Muscle of leg (tissue), 11 donors: Measurements from ENCODE around the gene MRPS34. TPM values are rescaled to one million over a fixed set of nuclear protein-coding genes. Genes with fewer than 3 reads are reported as not detected.
"Not testable (repeated sequence)": the region's sequence is repeated elsewhere in the genome, so short reads cannot be mapped to it uniquely, and the experiment has no call there.

ENCODE experiments used
- DNase-seq: peaks from one replicate; pipeline ENCODE4 v3.0.0; 2013
- H3K27ac ChIP-seq: one replicate; pipeline ENCODE4 v1.5.1; 2013; ENCODE audit warnings: mild to moderate bottlenecking, low read length, control low read depth
- H3K27me3 ChIP-seq: one replicate; pipeline ENCODE4 v1.6.1; 2013; ENCODE audit warnings: low read length; ENCODE audit not compliant: control insufficient read depth, insufficient read depth
- H3K36me3 ChIP-seq: one replicate; pipeline ENCODE4 v1.6.1; 2013; ENCODE audit warnings: low read length; ENCODE audit not compliant: control insufficient read depth, insufficient read depth
- H3K4me1 ChIP-seq: one replicate; pipeline ENCODE4 v1.6.1; 2013; ENCODE audit warnings: low read length; ENCODE audit not compliant: control insufficient read depth, insufficient read depth
- H3K4me3 ChIP-seq: one replicate; pipeline ENCODE4 v1.5.1; 2013; ENCODE audit warnings: low read length, control low read depth
- H3K9me3 ChIP-seq: replicated peaks from 2 replicates; pipeline ENCODE4 v1.6.1; 2013; ENCODE audit warnings: low read depth, low read length; ENCODE audit not compliant: control insufficient read depth
- WGBS: methylation state at CpG from one replicate; pipeline ENCODE4 v1.1.5; 2013; ENCODE audit warnings: missing lambda C conversion rate; ENCODE audit not compliant: insufficient coverage; 5-methylcytosine and 5-hydroxymethylcytosine counted together
- polyA plus RNA-seq, 8 donors: library from polyadenylated mRNA; unstranded; fragments of 120-200 nt; gene quantifications; one replicate each; pipeline versions ENCODE4 v1.2.1 to v1.2.3, GENCODE V29; 2013; ENCODE audit warnings: inconsistent platforms in 1 of 8, low replicate concordance in 1 of 8; ENCODE audit not compliant: insufficient read length in 8 of 8, insufficient read depth in 1 of 8
- total RNA-seq: library from RNA; stranded (reverse); fragments of 120-200 nt; gene quantifications from one replicate; pipeline ENCODE4 v1.2.4, GENCODE V29; 2013

MRPS34 gene
- total and polyA plus RNA-seq, 9 donors = 44.7 to 57.8 (median 49.6) TPM

- Histone ChIP-seq H3K27me3 (no peaks in the 10 kb centered on the region), H3K36me3 (peaks cover 67% of the 10 kb centered on the region), H3K4me3 (no peak overlapping the region), H3K4me1 (no peaks in the 10 kb centered on the region), H3K27ac (no peak overlapping the region), H3K9me3 (no peaks in the 10 kb centered on the region)
- WGBS = 90% methylated on average over 15 of the region's 24 CpGs
- DNase-seq = no peak
Observed at GRCh38 chr16:1744338-1744840, 28.5 kb downstream of the MRPS34 start.

- no peak overlapping the region for H3K27ac ChIP-seq
- H3K36me3 ChIP-seq = peaks cover 60% of the 10 kb centered on the region
- WGBS = 85% methylated on average over 24 of the region's 32 CpGs
- no peak overlapping the region for H3K4me3 ChIP-seq
- no peaks in the 10 kb centered on the region for H3K27me3 ChIP-seq
- DNase-seq = no peak
- no peaks in the 10 kb centered on the region for H3K4me1 ChIP-seq
- H3K9me3 ChIP-seq = no peaks in the 10 kb centered on the region
Observed at GRCh38 chr16:1743376-1744337, 29.3 kb downstream of the MRPS34 start.

GRCh38 chr16:1741553-1742165 is 31.3 kb downstream of the MRPS34 start:
- peaks cover 41% of the 10 kb centered on the region for H3K36me3 ChIP-seq
- DNase-seq = no peak
- no peak overlapping the region for H3K27ac ChIP-seq
- H3K9me3 ChIP-seq = no peaks in the 10 kb centered on the region
- H3K4me1 ChIP-seq = no peaks in the 10 kb centered on the region
- H3K27me3 ChIP-seq = no peaks in the 10 kb centered on the region
- H3K4me3 ChIP-seq = no peak overlapping the region
- WGBS = 90% methylated on average over 17 of the region's 19 CpGs

GRCh38 chr16:1740781-1741490 is 32.0 kb downstream of the MRPS34 start:
- Histone ChIP-seq H3K36me3 (peaks cover 37% of the 10 kb centered on the region), H3K27ac (no peak overlapping the region), H3K9me3 (no peaks in the 10 kb centered on the region), H3K4me1 (no peaks in the 10 kb centered on the region), H3K4me3 (no peak overlapping the region), H3K27me3 (no peaks in the 10 kb centered on the region)
- no peak for DNase-seq
- 87% methylated on average over 27 of the region's 30 CpGs for WGBS

GRCh38 chr16:1740234-1740633 is 32.7 kb downstream of the MRPS34 start:
- Histone ChIP-seq H3K9me3 (no peaks in the 10 kb centered on the region), H3K27ac (no peak overlapping the region), H3K27me3 (no peaks in the 10 kb centered on the region), H3K4me3 (no peak overlapping the region), H3K36me3 (peaks cover 30% of the 10 kb centered on the region), H3K4me1 (no peaks in the 10 kb centered on the region)
- no peak for DNase-seq
- 97% methylated on average over 33 of the region's 33 CpGs for WGBS

GRCh38 chr16:1734816-1735215 is 38.1 kb downstream of the MRPS34 start:
- DNase-seq = no peak
- Histone ChIP-seq H3K27me3 (no peaks in the 10 kb centered on the region), H3K36me3 (peaks cover 43% of the 10 kb centered on the region), H3K9me3 (no peaks in the 10 kb centered on the region), H3K4me1 (no peaks in the 10 kb centered on the region), H3K27ac (no peak overlapping the region), H3K4me3 (no peak overlapping the region)
- 97% methylated on average over 21 of the region's 22 CpGs for WGBS

- Histone ChIP-seq H3K4me3 (no peak overlapping the region), H3K36me3 (peaks cover 48% of the 10 kb centered on the region), H3K27me3 (no peaks in the 10 kb centered on the region), H3K27ac (no peak overlapping the region), H3K9me3 (no peaks in the 10 kb centered on the region), H3K4me1 (no peaks in the 10 kb centered on the region)
- 93% methylated on average over 17 of the region's 22 CpGs for WGBS
- DNase-seq = no peak
Observed at GRCh38 chr16:1734123-1734522, 38.8 kb downstream of the MRPS34 start.

GRCh38 chr16:1732551-1732987 is 40.4 kb downstream of the MRPS34 start:
- H3K9me3 ChIP-seq, H3K27ac ChIP-seq, H3K27me3 ChIP-seq, DNase-seq, H3K4me1 ChIP-seq, H3K4me3 ChIP-seq: not testable (repeated sequence)
- WGBS = 87% methylated on average over 16 of the region's 21 CpGs
- peaks cover 52% of the 10 kb centered on the region for H3K36me3 ChIP-seq

GRCh38 chr16:1732071-1732470 is 40.9 kb downstream of the MRPS34 start:
- 89% methylated on average over 10 of the region's 14 CpGs for WGBS
- peaks cover 57% of the 10 kb centered on the region for H3K36me3 ChIP-seq
- H3K9me3 ChIP-seq = no peaks in the 10 kb centered on the region
- H3K4me1 ChIP-seq = no peaks in the 10 kb centered on the region
- H3K27me3 ChIP-seq = no peaks in the 10 kb centered on the region
- DNase-seq = no peak
- no peak overlapping the region for H3K27ac ChIP-seq
- H3K4me3 ChIP-seq = no peak overlapping the region

GRCh38 chr16:1731603-1732002 is 41.3 kb downstream of the MRPS34 start:
- no peak overlapping the region for H3K27ac ChIP-seq
- 52% methylated on average over 3 of the region's 7 CpGs for WGBS
- H3K4me3 ChIP-seq = no peak overlapping the region

More at GRCh38 chr16:1731603-1732002, 41.3 kb downstream of the MRPS34 start:
- peaks cover 62% of the 10 kb centered on the region for H3K36me3 ChIP-seq
- H3K4me1 ChIP-seq = no peaks in the 10 kb centered on the region
- H3K27me3 ChIP-seq = no peaks in the 10 kb centered on the region
- no peaks in the 10 kb centered on the region for H3K9me3 ChIP-seq
- peak; percentile 28 for DNase-seq
